Activated naive CD4-positive, alpha-beta T cell treated with anti-CD3 and anti-CD28 coated beads, Interleukin-2, amount 10 ng/mL, durations not matched to agents 7 days and 5 days (primary cell): ENCODE results near the gene NMT2.

ENCODE experiments used
- CTCF ChIA-PET: fragments of 350-600 bp; sonication (Branson Sonifier 250); formaldehyde crosslinking; loops from one replicate; lab custom pipeline; 2021; ENCODE audit warnings: antibody characterized with exemption; lab: Charles Lee
- DNase-seq: peaks from one replicate; pipeline ENCODE4 v3.0.0-alpha.2; 2020
- H3K27ac Mint-ChIP-seq: one replicate; pipeline ENCODE4 v1.8.0; 2021; ENCODE audit warnings: mild to moderate bottlenecking, moderate library complexity, mixed read lengths
- H3K27me3 Mint-ChIP-seq: one replicate; pipeline ENCODE4 v1.8.0; 2021; ENCODE audit warnings: mild to moderate bottlenecking, mixed read lengths
- H3K36me3 Mint-ChIP-seq: one replicate; pipeline ENCODE4 v1.8.0; 2021; ENCODE audit warnings: mixed read lengths
- H3K4me1 Mint-ChIP-seq: one replicate; pipeline ENCODE4 v1.8.0; 2021; ENCODE audit warnings: mixed read lengths
- H3K4me3 Mint-ChIP-seq: one replicate; pipeline ENCODE4 v1.8.0; 2021; ENCODE audit warnings: mild to moderate bottlenecking, moderate library complexity, mixed read lengths
- H3K9me3 Mint-ChIP-seq: one replicate; pipeline ENCODE4 v1.8.0; 2021; ENCODE audit warnings: mixed read lengths

The NMT2 gene

GRCh38 chr10:15197276-15197675 lies 28.8 kb upstream of the NMT2 start:
- DNase-seq = no peak
- CTCF ChIA-PET = no interaction called here
- H3K4me1 Mint-ChIP-seq = peaks cover 58% of the 10 kb centered on the region
- H3K27ac Mint-ChIP-seq = peak overlapping the region; percentile 98
- H3K36me3 Mint-ChIP-seq = peaks cover 16% of the 10 kb centered on the region
- H3K9me3 Mint-ChIP-seq = peaks cover 1% of the 10 kb centered on the region
- H3K27me3 Mint-ChIP-seq = no peaks in the 10 kb centered on the region
- H3K4me3 Mint-ChIP-seq = peak overlapping the region; percentile 9

- H3K4me1 Mint-ChIP-seq = peaks cover 53% of the 10 kb centered on the region
Observed at GRCh38 chr10:15196021-15196834, 27.7 kb upstream of the NMT2 start.

GRCh38 chr10:15189133-15189885 lies 20.8 kb upstream of the NMT2 start:
- CTCF ChIA-PET = interaction anchor here (0.6 to 1.4 kb wide), 3 partner anchors 22 to 49 kb away, joined by 3 to 5 read pairs (median 3); no protein-coding TSS in a partner anchor
- Mint-ChIP-seq H3K4me1 (peaks cover 56% of the 10 kb centered on the region), H3K27me3 (peaks cover 7% of the 10 kb centered on the region), H3K27ac (peak overlapping the region; percentile 92), H3K36me3 (peaks cover 26% of the 10 kb centered on the region), H3K9me3 (peaks cover 13% of the 10 kb centered on the region), H3K4me3 (no peak overlapping the region)
- no peak for DNase-seq

More at GRCh38 chr10:15196021-15196834, 27.7 kb upstream of the NMT2 start:
- Mint-ChIP-seq H3K27ac (peak overlapping the region; percentile 98), H3K27me3 (no peaks in the 10 kb centered on the region), H3K4me3 (no peak overlapping the region), H3K36me3 (peaks cover 16% of the 10 kb centered on the region), H3K9me3 (peaks cover 1% of the 10 kb centered on the region)
- peak; percentile 25 for DNase-seq
- CTCF ChIA-PET = interaction anchor here (1.0 kb wide), 1 partner anchor 55 kb away, joined by 3 read pairs; no protein-coding TSS in a partner anchor

GRCh38 chr10:15188603-15189002 lies 20.1 kb upstream of the NMT2 start:
- H3K36me3 Mint-ChIP-seq = peaks cover 24% of the 10 kb centered on the region
- H3K27me3 Mint-ChIP-seq = peaks cover 7% of the 10 kb centered on the region
- CTCF ChIA-PET = interaction anchor here (1.0 kb wide), 1 partner anchor 21 kb away, joined by 3 read pairs; no protein-coding TSS in a partner anchor
- H3K27ac Mint-ChIP-seq = peak overlapping the region; percentile 92
- no peak overlapping the region for H3K4me3 Mint-ChIP-seq
- H3K4me1 Mint-ChIP-seq = peaks cover 57% of the 10 kb centered on the region
- peaks cover 12% of the 10 kb centered on the region for H3K9me3 Mint-ChIP-seq
- DNase-seq = peak; percentile 59

- H3K4me1 Mint-ChIP-seq = peaks cover 41% of the 10 kb centered on the region
- peaks cover 12% of the 10 kb centered on the region for H3K9me3 Mint-ChIP-seq
- H3K27me3 Mint-ChIP-seq = peaks cover 16% of the 10 kb centered on the region
- H3K27ac Mint-ChIP-seq = no peak overlapping the region
- peaks cover 23% of the 10 kb centered on the region for H3K36me3 Mint-ChIP-seq
- H3K4me3 Mint-ChIP-seq = no peak overlapping the region
- CTCF ChIA-PET = interaction anchor here (1.3 kb wide), 1 partner anchor 25 kb away, joined by 3 read pairs; no protein-coding TSS in a partner anchor
- DNase-seq = no peak
Observed at GRCh38 chr10:15183689-15184481, 15.4 kb upstream of the NMT2 start.

GRCh38 chr10:15182540-15183207 lies 14.2 kb upstream of the NMT2 start:
- Mint-ChIP-seq H3K27ac (no peak overlapping the region), H3K4me3 (no peak overlapping the region), H3K4me1 (peaks cover 30% of the 10 kb centered on the region), H3K36me3 (peaks cover 23% of the 10 kb centered on the region), H3K27me3 (peaks cover 16% of the 10 kb centered on the region), H3K9me3 (peaks cover 12% of the 10 kb centered on the region)
- DNase-seq = no peak
- CTCF ChIA-PET = no interaction called here

GRCh38 chr10:15181576-15182156 lies 13.2 kb upstream of the NMT2 start:
- Mint-ChIP-seq H3K27me3 (peaks cover 16% of the 10 kb centered on the region), H3K27ac (no peak overlapping the region), H3K4me3 (no peak overlapping the region), H3K9me3 (peaks cover 12% of the 10 kb centered on the region), H3K36me3 (peaks cover 20% of the 10 kb centered on the region), H3K4me1 (peaks cover 26% of the 10 kb centered on the region)
- CTCF ChIA-PET = interaction anchor here (0.9 kb wide), 1 partner anchor 63 kb away, joined by 4 read pairs; no protein-coding TSS in a partner anchor
- no peak for DNase-seq

GRCh38 chr10:15180736-15181135 lies 12.2 kb upstream of the NMT2 start:
- Mint-ChIP-seq H3K9me3 (peaks cover 8% of the 10 kb centered on the region), H3K36me3 (peaks cover 14% of the 10 kb centered on the region), H3K4me1 (peaks cover 17% of the 10 kb centered on the region), H3K27me3 (peaks cover 16% of the 10 kb centered on the region), H3K4me3 (no peak overlapping the region), H3K27ac (no peak overlapping the region)
- CTCF ChIA-PET = interaction anchor here (0.9 kb wide), 1 partner anchor 64 kb away, joined by 4 read pairs; no protein-coding TSS in a partner anchor
- no peak for DNase-seq

GRCh38 chr10:15176269-15176668 lies 7.8 kb upstream of the NMT2 start:
- no peak for DNase-seq
- peaks cover 23% of the 10 kb centered on the region for H3K4me1 Mint-ChIP-seq
- H3K27ac Mint-ChIP-seq = no peak overlapping the region
- CTCF ChIA-PET = no interaction called here
- H3K4me3 Mint-ChIP-seq = no peak overlapping the region
- peaks cover 2% of the 10 kb centered on the region for H3K9me3 Mint-ChIP-seq
- H3K36me3 Mint-ChIP-seq = no peaks in the 10 kb centered on the region
- H3K27me3 Mint-ChIP-seq = peaks cover 6% of the 10 kb centered on the region

GRCh38 chr10:15175587-15175986 lies 7.1 kb upstream of the NMT2 start:
- Mint-ChIP-seq H3K27me3 (peaks cover 4% of the 10 kb centered on the region), H3K36me3 (peaks cover 4% of the 10 kb centered on the region), H3K9me3 (peaks cover 2% of the 10 kb centered on the region), H3K4me1 (peaks cover 30% of the 10 kb centered on the region), H3K27ac (no peak overlapping the region), H3K4me3 (no peak overlapping the region)
- no peak for DNase-seq
- CTCF ChIA-PET = no interaction called here

- Mint-ChIP-seq H3K9me3 (peaks cover 2% of the 10 kb centered on the region), H3K4me3 (no peak overlapping the region), H3K27me3 (peaks cover 4% of the 10 kb centered on the region), H3K36me3 (peaks cover 7% of the 10 kb centered on the region), H3K27ac (peak overlapping the region; percentile 42), H3K4me1 (peaks cover 50% of the 10 kb centered on the region)
- CTCF ChIA-PET = interaction anchor here (1.0 kb wide), 1 partner anchor 129 kb away, joined by 3 read pairs; no protein-coding TSS in a partner anchor
- DNase-seq = no peak
Observed at GRCh38 chr10:15172306-15172840, 3.9 kb upstream of the NMT2 start.

- peak; percentile 81 for DNase-seq
- peaks cover 64% of the 10 kb centered on the region for H3K4me1 Mint-ChIP-seq
- H3K36me3 Mint-ChIP-seq = peaks cover 11% of the 10 kb centered on the region
- H3K27ac Mint-ChIP-seq = peak overlapping the region; percentile 98
- CTCF ChIA-PET = interaction anchor here (1.1 kb wide), 1 partner anchor 191 kb away, joined by 3 read pairs; no protein-coding TSS in a partner anchor
- no peaks in the 10 kb centered on the region for H3K9me3 Mint-ChIP-seq
- peak overlapping the region; percentile 80 for H3K4me3 Mint-ChIP-seq
- peaks cover 4% of the 10 kb centered on the region for H3K27me3 Mint-ChIP-seq
Observed at GRCh38 chr10:15169555-15170401, 1.3 kb upstream of the NMT2 start.
